Sigmoid colon (tissue), 7 donors: Measurements from ENCODE around the gene PDGFRB. TPM values are rescaled to one million over a fixed set of nuclear protein-coding genes. Genes with fewer than 3 reads are reported as not detected.

Source experiments
- DNase-seq: peaks from one replicate; pipeline ENCODE4 v3.0.0-alpha.2; 2019
- H3K27ac ChIP-seq, 4 donors: fragments of 200-600 bp; sonication (generic); one replicate each; pipeline ENCODE4 v1.5.1; 2016 to 2019; ENCODE audit warnings: mild to moderate bottlenecking in 1 of 4
- H3K27me3 ChIP-seq, 3 donors: fragments of 200-600 bp; sonication (generic); one replicate each; pipeline ENCODE4 v1.5.1; 2019; ENCODE audit warnings: mild to moderate bottlenecking in 1 of 3
- H3K36me3 ChIP-seq, 4 donors: fragments of 200-600 bp; sonication (generic); one replicate each; pipeline ENCODE4 v1.5.1; 2016 to 2019
- H3K4me1 ChIP-seq, 4 donors: fragments of 200-600 bp; sonication (generic); one replicate each; pipeline ENCODE4 v1.5.1; 2017 to 2019
- H3K4me3 ChIP-seq, 4 donors: fragments of 200-600 bp; sonication (generic); one replicate each; pipeline ENCODE4 v1.5.1; 2017 to 2019; ENCODE audit warnings: mild to moderate bottlenecking in 2 of 4, moderate library complexity in 1 of 4
- H3K9me3 ChIP-seq, 4 donors: fragments of 200-600 bp in 3 of 4; sonication (generic) in 3 of 4; one replicate each; pipeline versions ENCODE4 v1.5.1 to v1.6.1; 2013 to 2019
- CTCF ChIP-seq, 4 experiments: fragments of 450-650 bp in 3 of 4; fragments of 200-600 bp in 1 of 4; IDR thresholded peaks; one replicate each; pipeline ENCODE4 v1.5.1; 2016 to 2019; ENCODE audit warnings: antibody characterized with exemption in 4 of 4, mild to moderate bottlenecking in 3 of 4, moderate library complexity in 2 of 4
- EP300 ChIP-seq, 4 donors: sonication (generic); formaldehyde crosslinking; IDR thresholded peaks; one replicate each; pipeline ENCODE4 v1.6.1; 2017; ENCODE audit warnings: antibody characterized with exemption in 4 of 4
- POLR2A ChIP-seq, 2 donors: fragments of 450-650 bp; IDR thresholded peaks; one replicate each; pipeline ENCODE4 v1.6.1; 2016; ENCODE audit warnings: antibody characterized with exemption in 2 of 2, mild to moderate bottlenecking in 2 of 2, moderate library complexity in 2 of 2
- POLR2AphosphoS5 ChIP-seq, 4 donors: sonication (generic); formaldehyde crosslinking; IDR thresholded peaks; one replicate each; pipeline ENCODE4 v1.6.1; 2017; ENCODE audit warnings: antibody characterized with exemption in 4 of 4
- WGBS, 2 donors: extraction: QIAGEN DNeasy Blood & Tissue Kit; methylation state at CpG; one replicate each; pipeline ENCODE4 v1.1.7; 2013; 5-methylcytosine and 5-hydroxymethylcytosine counted together
- intact Hi-C: fragments of 100-400 bp; cut with DNase I; formaldehyde crosslinking; loops from one replicate; pipeline ENCODE4 v1.15.1; 2023
- polyA plus RNA-seq, 3 donors: library from polyadenylated mRNA; stranded (reverse); fragments of 200-250 nt; gene quantifications; one replicate each; pipeline ENCODE4 v1.2.3, GENCODE V29; 2013
- total RNA-seq, 4 donors: library from RNA; depleted of rRNA; stranded (reverse); fragments of >200 nt; gene quantifications; one replicate each; pipeline ENCODE4 v1.1.0, GENCODE V29; 2016
- donor health status: healthy with polysubstance abuse.
- donor health status: Bipolar disorder and iron deficiency.
- donor health status: healthy.

The PDGFRB gene
- total and polyA plus RNA-seq, 7 donors, result 3.9 to 104 (median 54.9) TPM

- no peaks in the 10 kb centered on the region for H3K36me3 ChIP-seq
- intact Hi-C loops, result loop anchor here (10.0 kb wide), 1 partner anchor 187 kb away; the partner anchor contains the start of gene TCOF1
- DNase-seq, result no peak
- WGBS, 2 donors, result 19 to 46% methylated on average over 15 of the region's 15 CpGs
- H3K27me3 ChIP-seq, result peaks cover 7 to 34% (median 9%) of the 10 kb centered on the region in 3 donors
- no peaks in the 10 kb centered on the region for H3K9me3 ChIP-seq
- peaks cover 0 to 7% (median 0%) of the 10 kb centered on the region in 4 donors for H3K4me1 ChIP-seq
- peak overlapping the region in 1 of 4 donors; percentile 55 for H3K27ac ChIP-seq
- H3K4me3 ChIP-seq, result peak overlapping the region in 1 of 4 donors; percentile 25
- TF ChIP-seq POLR2AphosphoS5 (IDR thresholded peaks at IDR 0.05) (no peak), EP300 (IDR thresholded peaks at IDR 0.05) (no peak), CTCF (IDR thresholded peaks at IDR 0.05) (no peak), POLR2A (IDR thresholded peaks at IDR 0.05) (no peak)
Measured at GRCh38 chr5:150167512-150167850, 11.8 kb upstream of the PDGFRB start.

- no peak for TF ChIP-seq POLR2AphosphoS5 (IDR thresholded peaks at IDR 0.05)
- peak in 1 of 2 donors; percentile 31 for TF ChIP-seq POLR2A (IDR thresholded peaks at IDR 0.05)
- peak within 1 kb of the TSS in 1 of 4 donors; percentile 25 for H3K4me3 ChIP-seq
- no peaks in the 10 kb centered on the region for H3K9me3 ChIP-seq
- WGBS, 2 donors, result 12 to 31% methylated on average over 93 of the region's 93 CpGs
- H3K4me1 ChIP-seq, result peaks cover 0 to 7% (median 0%) of the 10 kb centered on the region in 4 donors
- H3K27ac ChIP-seq, result peak within 1 kb of the TSS in 1 of 4 donors; percentile 55
- intact Hi-C loops, result loop anchor here (10.0 kb wide), 1 partner anchor 188 kb away; the partner anchor contains the start of gene TCOF1
- no peaks in the 10 kb centered on the region for H3K36me3 ChIP-seq
- DNase-seq, result no peak
- H3K27me3 ChIP-seq, result peaks cover 7 to 34% (median 9%) of the 10 kb centered on the region in 3 donors
Measured at GRCh38 chr5:150166650-150167511, 11.2 kb upstream of the PDGFRB start, which contains the start of gene CDX1. Gene CDX1, plus strand, starts transcription at chr5:150166778. Its CDS starts 99 bp downstream, at chr5:150166877.

- WGBS, 2 donors, result 23 to 66% methylated on average over 27 of the region's 27 CpGs
- TF ChIP-seq POLR2A (IDR thresholded peaks at IDR 0.05), result no peak
- no peak for TF ChIP-seq POLR2AphosphoS5 (IDR thresholded peaks at IDR 0.05)
- no peak for TF ChIP-seq CTCF (IDR thresholded peaks at IDR 0.05)
- TF ChIP-seq EP300 (IDR thresholded peaks at IDR 0.05), result no peak
- H3K9me3 ChIP-seq, result no peaks in the 10 kb centered on the region
- H3K4me1 ChIP-seq, result peaks cover 0 to 7% (median 0%) of the 10 kb centered on the region in 4 donors
- intact Hi-C loops, result loop anchor here (10.0 kb wide), 1 partner anchor 189 kb away; the partner anchor contains the start of gene TCOF1
- peak overlapping the region in 1 of 4 donors; percentile 25 for H3K4me3 ChIP-seq
- H3K27me3 ChIP-seq, result peaks cover 7 to 34% (median 9%) of the 10 kb centered on the region in 3 donors
- peak overlapping the region in 1 of 4 donors; percentile 55 for H3K27ac ChIP-seq
- no peak for DNase-seq
- H3K36me3 ChIP-seq, result no peaks in the 10 kb centered on the region
Measured at GRCh38 chr5:150166037-150166649, 10.5 kb upstream of the PDGFRB start.

- H3K27me3 ChIP-seq, result peaks cover 7 to 25% (median 9%) of the 10 kb centered on the region in 3 donors
- H3K4me3 ChIP-seq, result no peak overlapping the region
- no peaks in the 10 kb centered on the region for H3K36me3 ChIP-seq
- 32 to 45% methylated on average over 6 of the region's 6 CpGs for WGBS, 2 donors
- TF ChIP-seq POLR2A (IDR thresholded peaks at IDR 0.05) (no peak), POLR2AphosphoS5 (IDR thresholded peaks at IDR 0.05) (no peak), EP300 (IDR thresholded peaks at IDR 0.05) (no peak), CTCF (IDR thresholded peaks at IDR 0.05) (no peak)
- H3K27ac ChIP-seq, result peak overlapping the region; percentile 39 to 64 (median 56)
- H3K4me1 ChIP-seq, result peaks cover 0 to 12% (median 2%) of the 10 kb centered on the region in 4 donors
- intact Hi-C loops, result loop anchor here (10.0 kb wide), 1 partner anchor 190 kb away; the partner anchor contains the start of gene TCOF1
- no peaks in the 10 kb centered on the region for H3K9me3 ChIP-seq
- peak; percentile 88 for DNase-seq
Measured at GRCh38 chr5:150164211-150164980, 8.8 kb upstream of the PDGFRB start.
